ENCODE results near the gene DNAJC21. TPM values are rescaled to one million over a fixed set of nuclear protein-coding genes. Genes with fewer than 3 reads are reported as not detected.
A peak's percentile ranks its signal among the peaks of the same experiment; 100 is the strongest.

Gene DNAJC21
- total RNA-seq, 4 donors from 2014 or later: 26.2 to 38.9 (median 30.1) TPM

- DNase-seq (ENCODE audit: low spot score): no peak
- ATAC-seq (ENCODE audit: low FRiP score): no peak
- no peak for TF ChIP-seq CTCF (IDR thresholded peaks at IDR 0.05)
Measured at GRCh38 chr5:34998058-34998789, 68.9 kb downstream of the DNAJC21 start.

- no peak for TF ChIP-seq CTCF (IDR thresholded peaks at IDR 0.05)
- no peak for ATAC-seq (ENCODE audit: low FRiP score)
Measured at GRCh38 chr5:35001842-35002241, 72.5 kb downstream of the DNAJC21 start.

GRCh38 chr5:35002459-35002858 lies 73.1 kb downstream of the DNAJC21 start:
- DNase-seq (ENCODE audit: low spot score) (no peak), ATAC-seq (ENCODE audit: low FRiP score) (no peak)
- no peak for TF ChIP-seq CTCF (IDR thresholded peaks at IDR 0.05)

More at GRCh38 chr5:35001842-35002241, 72.5 kb downstream of the DNAJC21 start:
- no peak for DNase-seq (ENCODE audit: low spot score)

- peak; percentile 41 for ATAC-seq (ENCODE audit: low FRiP score)
- DNase-seq (ENCODE audit: low spot score): peak; percentile 39
- no peak for TF ChIP-seq CTCF (IDR thresholded peaks at IDR 0.05)
Measured at GRCh38 chr5:35003018-35003957, 73.9 kb downstream of the DNAJC21 start.

GRCh38 chr5:35004200-35004599 lies 74.8 kb downstream of the DNAJC21 start:
- DNase-seq (ENCODE audit: low spot score): no peak
- no peak for ATAC-seq (ENCODE audit: low FRiP score)
- no peak for TF ChIP-seq CTCF (IDR thresholded peaks at IDR 0.05)

GRCh38 chr5:35004771-35005170 lies 75.4 kb downstream of the DNAJC21 start:
- DNase-seq (ENCODE audit: low spot score): no peak
- no peak for ATAC-seq (ENCODE audit: low FRiP score)
- no peak for TF ChIP-seq CTCF (IDR thresholded peaks at IDR 0.05)

Other genes with a start within 250 kb of the DNAJC21 start
- not detected for gene TTC23L, start 90.4 kb upstream of the DNAJC21 start, total RNA-seq
- 10 to 100 TPM; 12.3 to 22.9 (median 16.0) TPM for gene RAD1, start 14.1 kb upstream of the DNAJC21 start, total RNA-seq
- 10 to 100 TPM; 14.6 to 57.8 (median 23.8) TPM for gene BRIX1, start 13.8 kb upstream of the DNAJC21 start, total RNA-seq
- not detected for gene AGXT2, start 118.4 kb downstream of the DNAJC21 start, total RNA-seq